DOHH2 (cell line): Measurements from ENCODE around the gene LRFN4.

Experiments
- CTCF ChIP-seq: fragments of 200-600 bp; sonication (generic); IDR thresholded peaks from one replicate; pipeline ENCODE4 v1.5.1; 2014; ENCODE audit warnings: antibody characterized with exemption, mild to moderate bottlenecking, low read depth, low read length; ENCODE audit not compliant: poor library complexity, severe bottlenecking
- EZH2phosphoT487 ChIP-seq: fragments of 200-600 bp; sonication (generic); IDR thresholded peaks from 2 replicates; pipeline ENCODE4 v1.6.1; 2017; ENCODE audit warnings: borderline replicate concordance, mild to moderate bottlenecking, antibody characterized with exemption, low read length, moderate library complexity, mixed read lengths

GRCh38 chr11:66881927-66882452 is 25.1 kb downstream of the LRFN4 start:
- TF ChIP-seq CTCF, result no peak
- TF ChIP-seq EZH2phosphoT487, result no peak
